Measurements from ENCODE around the gene FZD7.

The FZD7 gene

DNA sequence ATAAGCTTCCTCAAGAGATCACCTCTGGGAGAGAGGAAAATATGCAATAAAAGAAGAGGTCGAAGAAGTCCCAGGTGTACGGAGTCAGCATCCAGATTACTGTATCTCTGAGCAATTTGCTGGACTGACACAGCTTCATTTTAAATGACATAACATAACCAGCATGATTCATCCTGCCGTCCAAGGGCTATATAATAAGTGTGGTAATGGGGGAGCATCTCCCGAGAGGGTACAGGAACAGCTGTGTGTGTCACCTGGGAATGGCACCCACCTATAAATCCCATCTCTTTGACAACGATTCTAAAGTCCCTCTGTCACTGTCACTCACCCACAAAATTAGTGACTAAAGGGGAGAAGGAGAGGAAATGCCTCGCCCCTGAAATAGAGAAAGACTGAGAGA is 19.3 kb upstream of the FZD7 start:
- DNase-seq (ENCODE audit: low spot score): no peak

- DNase-seq (ENCODE audit: low spot score): no peak
These were observed 18.9 kb upstream of the FZD7 start for GRCh38 chr2:202014759-202015211.

DNA sequence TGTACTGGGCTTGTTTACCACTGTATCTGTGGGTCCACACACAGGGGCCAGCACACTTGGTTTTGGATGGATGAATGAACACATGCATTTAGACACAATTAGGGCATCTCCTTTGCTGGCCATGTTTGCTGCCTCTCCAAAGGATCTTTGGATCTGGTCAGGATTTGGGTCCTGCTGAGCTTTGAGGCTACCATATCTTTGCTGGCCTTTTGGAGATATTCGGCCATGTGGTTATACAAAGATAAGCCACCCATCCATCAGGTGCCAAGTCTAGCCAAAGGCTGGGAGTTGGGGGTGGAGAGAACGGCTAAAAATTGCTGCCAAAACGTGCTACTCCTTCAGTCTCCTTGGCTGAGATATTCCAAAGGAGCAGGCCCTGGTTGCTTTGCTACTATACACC is 18.2 kb upstream of the FZD7 start:
- no peak for DNase-seq (ENCODE audit: low spot score)

DNA sequence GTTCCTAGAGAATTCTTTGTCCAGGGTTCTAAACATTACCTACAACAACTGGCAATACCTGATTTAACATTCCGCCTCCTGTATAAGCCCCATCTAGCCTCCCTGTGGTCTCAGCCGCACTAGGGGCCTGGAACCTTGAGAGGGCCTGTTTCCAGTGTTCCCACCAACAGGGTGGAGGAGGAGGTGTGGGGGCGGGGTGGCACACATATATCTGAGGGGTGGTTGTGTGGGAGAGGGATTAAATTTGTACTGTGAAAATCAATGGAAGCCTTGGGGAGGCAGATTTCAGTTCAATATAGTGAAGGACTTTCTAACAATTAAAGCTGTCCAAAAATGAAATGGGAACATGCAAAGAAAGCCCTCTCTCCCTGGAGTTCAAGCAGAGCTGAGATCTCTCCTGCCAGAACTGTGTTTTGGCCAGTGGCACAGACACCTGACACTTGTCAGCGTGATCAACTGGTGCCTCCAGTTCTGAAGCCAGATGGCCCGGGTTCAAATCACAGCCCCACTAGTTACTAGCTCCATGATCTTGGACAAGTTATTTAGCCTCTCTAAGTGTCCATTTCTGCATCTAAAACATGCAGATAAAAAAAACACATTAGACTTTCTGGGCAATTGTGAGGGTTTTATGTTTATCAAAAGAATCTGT is 17.0 kb upstream of the FZD7 start:
- no peak for DNase-seq (ENCODE audit: low spot score)

- DNase-seq (ENCODE audit: low spot score): no peak
These were observed 15.7 kb upstream of the FZD7 start for GRCh38 chr2:202017940-202018339.

DNA sequence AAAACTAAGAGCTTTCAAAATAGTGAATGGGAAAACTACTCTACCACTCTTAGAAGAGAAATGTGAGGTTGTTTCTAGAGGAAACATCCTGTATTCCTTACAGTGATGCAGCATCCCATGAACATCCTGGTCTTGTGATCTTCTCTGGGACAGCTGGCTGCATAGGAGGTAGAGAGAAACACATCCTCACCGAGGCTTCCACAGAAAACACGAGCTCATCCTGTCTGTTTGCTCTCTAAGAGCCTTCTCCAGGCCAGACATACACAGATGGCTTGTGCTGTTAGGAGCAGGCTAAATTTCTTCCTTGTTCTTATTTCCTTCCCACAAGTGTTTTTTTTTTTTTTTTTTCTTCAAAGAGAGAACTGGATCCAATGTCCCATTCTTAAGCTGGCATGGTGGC is 14.7 kb upstream of the FZD7 start:
- DNase-seq (ENCODE audit: low spot score): no peak

GRCh38 chr2:202019689-202020450 is 13.8 kb upstream of the FZD7 start:
- DNase-seq (ENCODE audit: low spot score): no peak

DNA sequence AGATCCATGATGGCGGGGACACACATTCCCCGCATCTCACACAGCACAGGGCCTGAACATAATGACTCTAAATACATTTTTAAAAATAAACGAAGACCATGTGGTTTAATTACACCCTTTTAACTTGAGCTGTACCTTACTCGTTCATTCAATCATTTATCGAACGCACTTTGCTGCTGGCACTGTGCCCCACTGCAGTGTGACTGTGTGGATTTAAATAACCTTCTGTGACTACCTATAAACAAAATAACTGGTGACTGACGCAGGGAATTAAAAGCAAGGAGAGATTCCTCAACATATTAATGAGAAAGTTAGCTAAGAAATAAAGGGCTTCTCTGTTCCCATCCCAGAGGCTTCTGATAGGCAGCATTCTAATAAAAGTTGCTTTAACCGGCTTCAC is 10.9 kb upstream of the FZD7 start:
- DNase-seq (ENCODE audit: low spot score): no peak

DNA sequence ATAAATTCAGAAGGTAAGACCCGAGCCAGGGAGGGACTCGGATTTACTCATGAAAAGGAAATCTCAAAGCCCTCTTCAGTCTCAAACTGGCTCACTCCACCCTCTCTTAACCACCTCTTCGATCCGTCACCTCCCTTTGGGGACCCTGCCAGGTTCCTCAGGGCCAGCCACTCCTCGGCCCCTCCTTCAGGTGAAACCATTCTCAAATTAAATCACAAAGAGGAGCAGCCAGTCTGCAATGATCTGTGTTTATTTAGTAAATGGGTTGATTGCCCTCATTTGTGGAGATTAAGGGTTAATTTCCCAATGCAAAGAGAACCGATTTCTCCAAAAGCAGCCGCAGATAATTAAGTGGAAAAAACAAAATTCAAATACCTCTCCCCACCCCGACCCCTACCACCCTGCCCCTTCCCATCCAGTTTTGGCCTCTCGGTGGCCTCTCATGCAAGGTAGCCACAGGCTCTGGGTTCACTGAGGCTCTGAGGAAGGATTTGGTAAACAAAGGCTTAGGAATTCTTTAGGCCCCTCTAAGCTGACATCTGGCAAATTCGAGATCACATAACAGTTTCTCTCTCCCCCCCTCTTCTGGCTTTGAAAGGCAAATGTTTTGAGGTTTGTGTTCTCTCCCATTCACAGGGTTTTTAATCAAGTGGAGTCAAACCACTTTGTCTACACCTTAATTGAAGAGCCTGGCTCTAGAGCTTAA is 10.3 kb upstream of the FZD7 start:
- DNase-seq (ENCODE audit: low spot score): no peak

DNA sequence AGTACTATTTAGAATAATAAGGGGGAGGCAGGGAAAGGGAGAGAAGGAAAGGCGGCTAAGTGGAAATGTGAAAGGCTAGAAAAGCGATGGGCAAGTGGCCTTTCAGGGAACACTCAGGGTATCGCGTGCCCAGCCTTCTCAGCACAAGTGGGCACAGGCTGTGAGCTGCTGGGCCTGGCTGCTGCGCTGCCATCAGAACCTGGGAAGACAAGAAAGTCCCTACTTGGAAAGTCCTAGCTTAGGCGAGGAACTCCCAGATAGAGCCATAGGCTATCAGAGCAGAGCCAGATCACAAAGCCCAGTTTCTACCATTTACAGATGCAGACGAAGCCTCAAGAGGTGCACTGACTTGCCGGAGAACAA is 9.8 kb upstream of the FZD7 start:
- no peak for DNase-seq (ENCODE audit: low spot score)

DNA sequence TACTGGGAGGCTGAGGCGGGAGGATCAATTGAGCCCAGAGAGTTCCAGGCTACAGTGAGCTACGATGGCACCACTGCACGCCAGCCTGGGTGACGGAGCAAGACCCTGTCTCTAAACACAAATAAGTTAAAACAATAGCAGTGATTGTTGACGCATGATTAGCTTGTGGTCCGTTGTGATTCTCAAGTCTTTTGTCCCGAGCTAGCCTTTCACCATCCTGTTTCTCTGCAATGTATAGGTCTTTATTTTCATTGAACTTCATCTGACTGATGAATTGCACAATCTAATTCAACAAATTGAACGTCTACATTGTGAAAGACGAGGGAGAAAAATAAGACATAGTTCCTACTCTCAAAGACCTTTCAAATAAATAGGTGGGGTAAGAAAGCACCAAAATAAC is 8.8 kb upstream of the FZD7 start:
- no peak for DNase-seq (ENCODE audit: low spot score)

DNA sequence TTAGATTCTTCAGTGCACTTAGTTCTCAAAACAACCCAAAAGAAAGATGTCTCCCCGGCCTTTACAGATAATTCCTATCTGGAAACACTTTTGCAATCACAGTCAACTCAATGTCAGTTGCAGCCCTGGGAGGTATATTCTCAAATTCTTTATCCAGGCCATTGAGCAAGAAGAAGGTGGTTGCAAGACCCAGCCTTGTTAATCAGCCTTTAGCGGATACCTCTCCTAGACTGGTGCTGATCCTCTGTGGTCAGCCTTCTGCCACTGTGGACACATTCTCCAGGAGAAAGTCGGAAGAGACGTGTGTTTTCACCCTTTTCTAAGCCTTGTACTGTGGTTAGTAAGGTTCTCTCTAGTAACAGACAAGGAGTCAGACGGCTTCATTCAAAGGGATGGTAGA is 7.8 kb upstream of the FZD7 start:
- DNase-seq (ENCODE audit: low spot score): no peak

GRCh38 chr2:202026507-202026906 is 7.1 kb upstream of the FZD7 start:
- no peak for DNase-seq (ENCODE audit: low spot score)

GRCh38 chr2:202030691-202031090 is 3.0 kb upstream of the FZD7 start:
- DNase-seq (ENCODE audit: low spot score): no peak

GRCh38 chr2:202031246-202031951 is 2.3 kb upstream of the FZD7 start:
- DNase-seq (ENCODE audit: low spot score): no peak

DNA sequence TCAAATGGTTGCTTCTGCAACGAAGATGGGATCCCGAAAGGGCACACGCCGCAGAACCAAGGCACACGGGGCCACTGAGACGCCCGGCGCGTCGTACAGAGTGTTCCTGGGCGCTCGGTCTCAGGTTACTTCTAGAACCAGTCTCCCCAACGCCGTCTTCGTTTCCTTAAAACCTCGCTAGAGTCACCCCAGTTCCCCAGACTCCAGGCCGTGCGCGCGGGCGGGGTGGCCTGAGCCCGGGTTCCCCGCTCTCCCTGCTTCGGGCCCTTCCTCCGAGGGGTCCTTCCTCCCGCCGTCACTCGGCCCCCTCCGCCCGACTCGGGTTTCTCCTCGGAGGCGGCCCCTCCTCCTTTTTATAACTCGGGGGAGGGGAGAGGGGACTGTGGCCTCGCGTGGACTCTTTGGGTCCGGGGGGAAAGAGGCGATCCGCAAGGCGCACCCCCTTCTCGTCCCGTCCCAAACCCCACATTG is 774 bp upstream of the FZD7 start:
- DNase-seq (ENCODE audit: low spot score): peak; percentile 55

GRCh38 chr2:202034249-202035088 is 814 bp downstream of the FZD7 start:
- DNase-seq (ENCODE audit: low spot score): peak; percentile 47

GRCh38 chr2:202035089-202035940 is 1.7 kb downstream of the FZD7 start:
- DNase-seq (ENCODE audit: low spot score): no peak

GRCh38 chr2:202035941-202036372 is 2.3 kb downstream of the FZD7 start:
- no peak for DNase-seq (ENCODE audit: low spot score)

GRCh38 chr2:202036601-202037037 is 3.0 kb downstream of the FZD7 start:
- no peak for DNase-seq (ENCODE audit: low spot score)
